Measurements from ENCODE around the gene SPSB2.
A peak's percentile ranks its signal among the peaks of the same experiment; 100 is the strongest.

The SPSB2 gene

GRCh38 chr12:6849976-6850560 lies 23.0 kb downstream of the SPSB2 start:
- H3K9me3 ChIP-seq (ENCODE audit: insufficient read depth, low read length): no peaks in the 10 kb centered on the region
- peaks cover 33% of the 10 kb centered on the region for H3K4me1 ChIP-seq (ENCODE audit: low read length)
- peak overlapping the region; percentile 45; the same call in 1 of the 2 replicates for H3K27ac ChIP-seq (ENCODE audit: low read length)
- no peaks in the 10 kb centered on the region for H3K27me3 ChIP-seq (ENCODE audit: low read depth, low read length)
- peak overlapping the region; percentile 79 for H3K9ac ChIP-seq (ENCODE audit: low read length)
- H3K4me2 ChIP-seq (ENCODE audit: low read length): peak overlapping the region; percentile 79
- H4K20me1 ChIP-seq (ENCODE audit: insufficient read depth, low read length): no peaks in the 10 kb centered on the region
- no peak overlapping the region for H2AFZ ChIP-seq (ENCODE audit: low read depth, low read length)
- peak overlapping the region; percentile 79 for H3K4me3 ChIP-seq (ENCODE audit: low read length)
- H3K36me3 ChIP-seq (replicated peaks; ENCODE audit: low read depth, low read length): peaks cover 36% of the 10 kb centered on the region
- H3K79me2 ChIP-seq (ENCODE audit: low read length): peaks cover 39% of the 10 kb centered on the region
- TF ChIP-seq EZH2phosphoT487 (IDR thresholded peaks at IDR 0.05; ENCODE audit: low read depth): no peak
- no peak for TF ChIP-seq CTCF (IDR thresholded peaks at IDR 0.05; ENCODE audit: low read depth, low read length)

GRCh38 chr12:6849427-6849826 lies 23.7 kb downstream of the SPSB2 start:
- H3K4me3 ChIP-seq (ENCODE audit: low read length): peak overlapping the region; percentile 79

DNA sequence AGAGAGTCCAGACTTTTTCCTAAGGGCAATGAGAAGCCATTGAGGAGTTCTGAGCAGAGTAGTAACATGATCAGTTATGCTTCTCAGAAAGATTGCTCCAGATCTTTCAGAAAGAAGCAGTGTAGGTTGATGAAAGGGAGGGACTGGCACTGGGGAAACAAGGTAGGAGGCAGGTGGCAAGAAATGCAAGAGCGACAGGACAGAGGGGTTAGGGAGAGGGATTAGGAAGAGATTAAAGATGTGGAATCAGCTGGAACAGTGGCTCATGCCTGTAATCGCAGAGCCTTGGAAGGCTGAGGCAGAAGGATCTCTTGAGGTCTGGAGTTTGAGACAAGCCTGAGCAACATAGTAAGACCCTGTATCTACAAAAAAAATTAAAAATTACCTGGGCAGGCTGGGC lies 25.4 kb downstream of the SPSB2 start:
- no peaks in the 10 kb centered on the region for H4K20me1 ChIP-seq (ENCODE audit: insufficient read depth, low read length)
- no peak overlapping the region for H3K4me2 ChIP-seq (ENCODE audit: low read length)
- H3K9ac ChIP-seq (ENCODE audit: low read length): no peak overlapping the region
- H3K4me3 ChIP-seq (ENCODE audit: low read length): no peak overlapping the region
- no peak overlapping the region for H3K27ac ChIP-seq (ENCODE audit: low read length)
- no peaks in the 10 kb centered on the region for H3K27me3 ChIP-seq (ENCODE audit: low read depth, low read length)
- peaks cover 18% of the 10 kb centered on the region for H3K79me2 ChIP-seq (ENCODE audit: low read length)
- no peak overlapping the region for H2AFZ ChIP-seq (ENCODE audit: low read depth, low read length)
- peaks cover 26% of the 10 kb centered on the region for H3K4me1 ChIP-seq (ENCODE audit: low read length)
- H3K36me3 ChIP-seq (replicated peaks; ENCODE audit: low read depth, low read length): peaks cover 44% of the 10 kb centered on the region
- no peaks in the 10 kb centered on the region for H3K9me3 ChIP-seq (ENCODE audit: insufficient read depth, low read length)
- TF ChIP-seq EZH2phosphoT487 (IDR thresholded peaks at IDR 0.05; ENCODE audit: low read depth) (no peak), CTCF (IDR thresholded peaks at IDR 0.05; ENCODE audit: low read depth, low read length) (no peak)

More at GRCh38 chr12:6849427-6849826, 23.7 kb downstream of the SPSB2 start:
- Histone ChIP-seq H3K79me2 (ENCODE audit: low read length) (peaks cover 35% of the 10 kb centered on the region), H3K27ac (ENCODE audit: low read length) (0 out of 2 replicates have a peak overlapping the region, but pooled peaks have one; percentile 6), H3K27me3 (ENCODE audit: low read depth, low read length) (no peaks in the 10 kb centered on the region), H2AFZ (ENCODE audit: low read depth, low read length) (no peak overlapping the region), H3K9me3 (ENCODE audit: insufficient read depth, low read length) (no peaks in the 10 kb centered on the region), H4K20me1 (ENCODE audit: insufficient read depth, low read length) (no peaks in the 10 kb centered on the region), H3K9ac (ENCODE audit: low read length) (peak overlapping the region; percentile 79; the same call in 1 of the 2 replicates), H3K4me1 (ENCODE audit: low read length) (peaks cover 33% of the 10 kb centered on the region), H3K4me2 (ENCODE audit: low read length) (peak overlapping the region; percentile 79), H3K36me3 (replicated peaks; ENCODE audit: low read depth, low read length) (peaks cover 42% of the 10 kb centered on the region)
- TF ChIP-seq EZH2phosphoT487 (IDR thresholded peaks at IDR 0.05; ENCODE audit: low read depth) (no peak), CTCF (IDR thresholded peaks at IDR 0.05; ENCODE audit: low read depth, low read length) (no peak)

GRCh38 chr12:6846316-6846869 lies 26.7 kb downstream of the SPSB2 start:
- H3K9ac ChIP-seq (ENCODE audit: low read length): no peak overlapping the region
- no peak overlapping the region for H2AFZ ChIP-seq (ENCODE audit: low read depth, low read length)
- H3K4me3 ChIP-seq (ENCODE audit: low read length): no peak overlapping the region
- peaks cover 18% of the 10 kb centered on the region for H3K79me2 ChIP-seq (ENCODE audit: low read length)
- H3K27ac ChIP-seq (ENCODE audit: low read length): no peak overlapping the region
- H3K4me1 ChIP-seq (ENCODE audit: low read length): peaks cover 28% of the 10 kb centered on the region
- TF ChIP-seq EZH2phosphoT487 (IDR thresholded peaks at IDR 0.05; ENCODE audit: low read depth) (no peak), CTCF (IDR thresholded peaks at IDR 0.05; ENCODE audit: low read depth, low read length) (no peak)
- peaks cover 44% of the 10 kb centered on the region for H3K36me3 ChIP-seq (replicated peaks; ENCODE audit: low read depth, low read length)
- H4K20me1 ChIP-seq (ENCODE audit: insufficient read depth, low read length): no peaks in the 10 kb centered on the region
- no peak overlapping the region for H3K4me2 ChIP-seq (ENCODE audit: low read length)
- H3K9me3 ChIP-seq (ENCODE audit: insufficient read depth, low read length): no peaks in the 10 kb centered on the region
- H3K27me3 ChIP-seq (ENCODE audit: low read depth, low read length): no peaks in the 10 kb centered on the region
